Measurements from ENCODE around the gene VPS35.
"Not testable (repeated sequence)": the region's sequence is repeated elsewhere in the genome, so short reads cannot be mapped to it uniquely, and the experiment has no call there.

The VPS35 gene

DNA sequence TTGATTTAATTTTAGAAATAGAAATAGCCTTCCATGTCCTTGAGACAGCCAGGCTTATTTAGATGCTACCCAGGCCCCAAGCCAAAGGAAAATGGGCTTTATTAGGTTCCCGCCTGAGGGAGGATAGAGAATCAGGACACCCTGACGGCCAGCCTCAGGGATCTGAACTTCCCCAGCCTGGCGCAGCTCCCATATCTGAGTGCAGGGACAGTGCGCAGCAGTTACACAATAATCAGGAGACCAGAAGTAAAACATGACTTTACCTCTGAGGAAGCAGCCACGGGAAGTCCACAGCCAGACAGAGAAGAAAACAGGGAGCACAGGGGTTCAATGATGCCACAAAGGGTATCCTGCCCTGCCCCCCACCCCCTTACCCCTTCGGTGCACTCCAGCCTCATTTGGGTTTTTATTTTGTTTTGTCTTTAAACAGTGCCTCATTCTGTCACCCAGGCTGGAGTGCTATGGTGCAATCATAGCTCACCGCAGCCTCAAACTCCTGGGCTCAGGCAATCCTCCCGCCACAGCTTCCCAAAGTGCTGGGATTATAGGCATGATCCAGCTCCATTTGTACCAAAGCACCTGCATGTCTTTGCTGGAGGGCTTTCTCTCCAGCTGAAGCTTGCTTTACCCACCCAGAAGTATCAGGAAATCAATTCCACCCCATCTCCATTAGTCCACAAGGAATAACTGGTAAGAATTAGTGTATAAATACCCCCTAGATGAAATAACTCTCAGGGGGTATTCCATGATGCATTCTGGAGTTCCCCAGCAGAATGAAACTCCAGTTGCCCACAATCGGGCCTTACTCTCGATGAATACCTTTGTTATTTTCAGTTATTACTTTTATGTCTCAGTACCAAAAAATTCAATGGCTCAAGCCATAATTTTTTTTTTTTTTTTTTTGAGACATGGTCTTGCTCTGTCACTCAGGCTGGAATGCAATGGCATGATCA, 22.4 kb upstream of the VPS35 start:
- DNase-seq, result no peak

DNA sequence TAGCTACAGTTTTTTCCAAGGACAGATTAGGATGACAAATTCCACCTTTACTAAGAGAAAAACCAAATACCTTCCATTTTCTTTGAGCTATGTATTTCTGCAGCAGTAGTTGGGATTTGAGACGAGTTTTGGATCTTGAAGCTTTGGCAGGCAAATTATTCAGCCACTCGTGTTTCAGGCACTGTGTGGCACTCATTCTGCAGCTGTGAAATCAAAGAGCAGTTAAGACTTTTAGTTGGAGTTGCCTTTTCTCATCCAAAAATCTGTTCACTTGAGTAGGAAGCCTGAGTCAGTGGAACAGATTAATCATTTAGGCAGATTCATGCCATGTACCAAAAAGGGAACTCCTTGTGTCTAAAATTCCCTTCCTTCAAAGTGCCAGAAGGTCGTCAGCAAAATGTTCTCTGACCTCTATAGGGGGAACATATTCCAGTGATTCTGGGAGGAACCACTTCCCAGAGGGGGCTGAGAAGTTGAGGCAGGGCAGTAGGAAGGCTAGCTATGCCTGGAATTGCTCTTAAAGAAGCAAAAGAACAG, 20.6 kb upstream of the VPS35 start:
- no peak for DNase-seq

- DNase-seq, result no peak
These were observed 17.7 kb upstream of the VPS35 start for GRCh38 chr16:46706642-46707041.

DNA sequence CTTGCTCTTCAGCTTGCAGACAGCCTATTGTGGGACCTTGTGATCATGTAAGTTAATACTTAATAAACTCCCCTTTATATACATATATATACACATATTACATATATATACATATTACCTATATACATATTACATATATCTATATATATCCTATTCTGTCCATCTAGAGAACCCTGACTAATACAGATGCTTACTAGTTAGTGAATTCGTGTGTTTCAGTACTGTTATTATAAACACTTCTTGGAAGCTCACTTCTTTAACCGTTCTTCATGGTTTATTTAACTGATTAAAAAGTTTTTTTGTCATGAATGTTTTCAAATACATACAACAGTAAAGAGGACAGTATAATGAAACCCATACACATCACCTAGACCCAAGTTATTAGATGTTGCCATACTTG, 13.1 kb upstream of the VPS35 start:
- DNase-seq, result no peak

DNA sequence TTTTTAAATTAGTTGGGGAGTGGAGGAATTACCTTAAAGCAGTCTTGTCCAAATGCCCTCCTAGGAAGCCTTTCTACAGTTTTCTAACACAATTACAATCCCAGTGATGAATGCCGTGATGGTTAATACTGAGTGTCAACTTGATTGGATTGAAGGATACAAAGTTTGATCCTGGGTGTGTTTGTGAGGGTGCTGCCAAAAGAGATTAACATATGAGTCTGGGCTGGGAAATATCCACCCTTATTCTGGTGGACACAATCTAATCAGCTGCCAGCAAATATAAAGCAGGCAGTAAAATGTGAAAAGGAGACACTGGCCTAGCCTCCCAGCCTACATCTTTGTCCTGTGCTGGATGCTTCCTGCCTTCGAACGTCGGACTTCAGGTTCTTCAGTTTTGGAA, 12.6 kb upstream of the VPS35 start:
- DNase-seq, result no peak

DNA sequence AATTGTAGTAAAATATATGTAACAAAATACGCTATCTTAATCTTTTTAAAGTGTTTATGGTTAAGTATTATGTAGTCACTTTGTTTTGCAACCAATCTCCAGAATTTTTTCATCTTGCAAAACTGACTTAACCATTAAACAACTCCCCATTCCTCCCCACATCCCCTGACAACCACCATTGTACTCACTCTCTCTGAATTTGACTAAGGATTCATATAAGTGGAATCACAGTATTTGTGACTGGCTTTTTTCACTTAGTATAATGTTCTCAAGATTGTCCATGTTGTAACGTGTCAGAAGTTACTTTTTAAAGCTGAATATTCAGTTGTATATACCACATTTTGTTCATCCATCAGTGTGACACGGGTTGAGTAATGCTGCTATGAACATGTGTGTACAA, 11.1 kb upstream of the VPS35 start:
- no peak for DNase-seq

GRCh38 chr16:46696957-46697356, 8.0 kb upstream of the VPS35 start:
- DNase-seq, result no peak

GRCh38 chr16:46695937-46696336, 7.0 kb upstream of the VPS35 start:
- DNase-seq, result no peak

DNA sequence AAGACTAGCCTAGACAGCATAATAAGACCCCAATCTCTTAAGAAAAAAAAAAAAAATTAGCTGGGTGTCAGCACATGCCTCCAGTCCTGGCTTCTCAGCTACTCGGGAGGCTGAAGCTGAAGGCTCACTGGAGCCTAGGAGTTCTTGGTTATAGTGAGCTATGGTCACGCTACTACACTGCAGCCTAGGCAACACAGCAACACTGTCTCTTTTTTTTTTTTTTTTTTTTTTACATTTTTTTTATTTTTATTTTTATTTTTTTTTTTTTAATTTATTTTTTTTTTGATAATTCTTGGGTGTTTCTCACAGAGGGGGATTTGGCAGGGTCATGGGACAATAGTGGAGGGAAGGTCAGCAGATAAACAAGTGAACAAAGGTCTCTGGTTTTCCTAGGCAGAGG, 4.6 kb upstream of the VPS35 start:
- DNase-seq, result no peak

GRCh38 chr16:46691726-46692125, 2.7 kb upstream of the VPS35 start:
- DNase-seq, result no peak

DNA sequence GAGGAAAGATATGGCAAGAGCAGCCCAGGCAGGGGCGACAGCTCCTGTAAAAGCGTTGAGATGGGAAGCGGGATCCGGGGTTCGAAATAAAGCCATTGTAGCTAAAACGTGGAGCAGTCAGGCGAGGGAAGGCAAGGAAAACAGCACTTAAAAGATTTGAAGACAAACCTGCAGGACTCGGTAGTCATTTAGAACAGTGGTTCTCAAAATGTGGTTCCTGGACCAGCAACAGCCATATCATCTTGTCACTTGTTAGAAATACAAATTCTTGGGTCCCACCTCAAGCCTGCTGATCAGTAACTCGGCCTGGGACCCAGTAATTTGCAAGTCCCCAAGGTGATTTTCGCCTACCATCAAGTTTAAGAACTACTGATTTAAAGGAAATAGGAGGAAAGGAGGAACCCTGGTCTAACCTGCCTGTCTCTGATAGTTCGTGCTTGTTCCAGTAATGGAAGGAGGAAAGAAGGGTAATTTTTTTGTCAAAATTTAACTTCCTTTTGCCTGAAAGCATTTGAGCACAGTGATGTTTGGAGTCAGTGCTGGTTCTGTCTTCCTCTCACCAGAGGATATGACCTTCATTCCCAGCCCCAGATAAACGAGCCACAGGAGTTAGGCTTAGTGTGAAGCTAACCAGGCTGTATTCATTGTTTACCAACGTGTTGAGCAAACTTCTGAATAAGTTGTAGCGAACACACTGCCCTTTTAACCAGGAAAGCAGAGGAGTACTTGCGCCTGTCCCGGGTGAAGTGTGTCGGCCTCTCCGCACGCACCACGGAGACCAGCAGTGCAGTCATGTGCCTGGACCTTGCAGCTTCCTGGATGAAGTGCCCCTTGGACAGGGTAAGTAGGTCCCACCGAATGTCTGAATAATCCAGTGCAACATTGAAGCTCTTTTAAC, 1.6 kb upstream of the VPS35 start:
- DNase-seq, result no peak

GRCh38 chr16:46689365-46690280, 645 bp upstream of the VPS35 start, which contains the start of gene ORC6:
ORC6 (plus strand) TSS chr16:46689659; CDS start chr16:46689706, 47 bp downstream.
- peak; percentile 93 for DNase-seq

DNA sequence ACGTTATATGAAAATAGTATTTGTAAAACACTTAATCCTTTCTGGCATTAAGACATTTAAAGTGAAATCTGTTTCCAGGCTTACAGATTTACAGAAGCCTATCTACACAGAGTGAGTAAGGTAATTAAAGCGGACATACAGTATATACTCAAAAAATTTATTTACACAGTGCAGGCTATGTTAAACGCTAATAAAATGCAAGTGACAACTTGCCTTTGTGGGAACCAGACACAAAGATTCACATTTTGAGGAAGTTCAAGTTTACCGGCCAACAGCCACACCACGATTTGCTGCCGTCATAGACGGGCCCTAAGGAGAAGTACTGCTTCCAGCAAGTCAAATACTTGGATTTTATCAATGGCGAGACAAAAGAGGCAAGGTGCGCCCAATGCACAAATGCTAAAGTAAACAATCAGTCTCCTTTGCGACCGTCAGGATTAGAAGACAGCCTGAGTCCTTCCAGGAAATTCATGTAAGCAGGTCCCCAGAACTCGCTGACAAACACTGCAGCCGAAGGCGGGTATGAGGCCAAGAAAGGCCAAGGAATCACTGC, 801 bp downstream of the VPS35 start:
- no peak for DNase-seq

GRCh38 chr16:46687486-46687885, 1.5 kb downstream of the VPS35 start:
- no peak for DNase-seq

DNA sequence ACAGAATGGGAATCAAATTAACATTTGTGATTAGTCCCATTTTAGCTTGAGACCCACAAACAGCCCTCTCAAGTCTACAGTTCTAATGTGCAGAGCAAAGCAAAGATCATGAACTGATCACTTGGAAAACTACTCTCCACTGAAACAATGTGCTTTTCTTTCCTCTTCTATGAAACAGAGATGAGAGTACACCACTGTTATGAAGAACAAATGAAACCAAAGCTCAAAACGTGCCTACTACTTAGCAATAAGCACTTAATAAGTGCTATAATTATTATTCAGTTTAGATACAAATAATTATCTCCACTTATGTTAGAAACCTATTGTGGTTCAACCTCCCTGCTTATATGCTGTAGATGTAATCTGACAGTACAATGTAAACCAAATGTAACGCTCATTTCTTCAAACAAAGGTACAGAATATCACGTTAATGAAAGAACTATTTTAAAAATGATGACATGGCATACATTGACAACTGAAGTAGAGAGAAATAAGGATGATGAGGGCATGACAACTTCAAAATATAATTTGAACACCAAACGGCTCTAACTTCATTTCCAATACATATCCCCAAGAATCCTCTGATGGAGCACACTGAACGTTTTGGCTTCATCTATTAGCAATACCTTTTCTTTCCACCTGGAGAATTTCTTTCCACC, 2.0 kb downstream of the VPS35 start:
- DNase-seq, result no peak

DNA sequence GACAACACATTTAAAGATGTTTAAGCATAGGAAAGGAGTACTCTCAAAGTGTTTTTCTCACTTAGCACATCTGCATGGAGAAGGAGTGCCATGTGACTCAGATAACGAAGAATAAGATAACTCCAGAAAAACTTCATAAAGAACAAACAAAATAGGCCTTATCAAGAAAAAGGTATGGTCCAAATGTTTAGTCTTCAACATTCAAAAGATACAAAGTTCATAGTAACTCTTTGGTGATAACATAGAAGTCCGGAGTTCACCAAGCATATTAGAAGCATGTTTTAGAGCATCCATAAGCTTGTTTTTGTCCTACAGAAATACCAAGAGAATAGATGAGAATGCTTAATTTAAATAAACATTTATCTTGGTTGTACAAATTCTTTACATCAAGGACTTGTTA, 7.1 kb downstream of the VPS35 start:
- not testable (repeated sequence) for DNase-seq

GRCh38 chr16:46677943-46678342, 11.0 kb downstream of the VPS35 start:
- not testable (repeated sequence) for DNase-seq

- no peak for DNase-seq
These were observed 15.5 kb downstream of the VPS35 start for GRCh38 chr16:46673320-46674013.

- no peak for DNase-seq
These were observed 26.9 kb downstream of the VPS35 start for GRCh38 chr16:46662123-46662522.

DNA sequence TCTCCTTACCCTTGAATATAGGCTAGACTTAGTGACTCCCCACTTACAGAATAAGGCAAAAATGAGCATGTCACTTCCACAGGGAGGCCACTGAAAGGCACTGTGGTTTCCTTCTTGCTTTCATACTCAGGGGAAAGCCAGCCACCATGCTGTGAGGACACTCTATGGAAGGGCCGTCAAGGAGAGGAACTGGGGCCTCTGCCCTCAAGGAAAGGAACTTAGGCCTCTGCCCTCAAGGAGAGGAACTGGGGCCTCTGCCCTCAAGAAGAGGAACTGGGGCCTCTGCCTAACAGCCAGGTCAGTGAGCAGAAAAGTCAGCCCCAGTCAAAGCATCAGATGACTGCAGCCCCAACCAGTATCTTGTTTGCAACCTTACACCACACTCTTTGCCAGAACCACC, 30.1 kb downstream of the VPS35 start:
- no peak for DNase-seq

- DNase-seq, result no peak
These were observed 37.7 kb downstream of the VPS35 start for GRCh38 chr16:46651305-46651704.

Measured in NCI-H510A (cell line).